A549 (cell line): ENCODE results near the gene SLC38A7. TPM values are rescaled to one million over a fixed set of nuclear protein-coding genes. Genes with fewer than 3 reads are reported as not detected.

Experiments used
- ATAC-seq, 2 experiments: fragments of 200-7000 bp in 1 of 2; fragments of >200 bp in 1 of 2; cut with Nextera tagmentation in 1 of 2; cut with Tn5 transposase in 1 of 2; 3 replicates each; pipeline versions ENCODE4 v1.8.0 to v1.9.1; 2018 to 2020; ENCODE audit warnings: mild to moderate bottlenecking in 1 of 2, moderate library complexity in 1 of 2
- CTCF ChIA-PET: fragments of 300-600 bp; sonication (Branson Sonifier 250); formaldehyde crosslinking; extraction: SDS; loops from one replicate; lab custom pipeline; 2021; ENCODE audit warnings: antibody characterized with exemption, inconsistent platforms; lab: Yijun Ruan, JAX
- POLR2A ChIA-PET: fragments of 350-600 bp; formaldehyde crosslinking; extraction: SDS; loops from one replicate; lab custom pipeline; 2021; ENCODE audit warnings: antibody characterized with exemption, inconsistent platforms; lab: Yijun Ruan, JAX
- DNase-seq, 2 experiments: peaks; one replicate each; pipeline versions ENCODE4 v3.0.0 to v3.0.0-alpha.2; 2011 to 2016; ENCODE audit warnings: low read depth in 1 of 2, low spot score in 1 of 2
- FAIRE-seq: peaks from 2 replicates; lab custom pipeline; 2011; peaks lifted over from hg19 to GRCh38; lab: Jason Lieb, UNC
- H3K27ac ChIP-seq, 2 experiments: fragments of >200 bp; sonication (Bioruptor Twin); formaldehyde crosslinking; 3 replicates each; pipeline ENCODE4 v1.5.1; 2016 to 2017
- H3K4me1 ChIP-seq: fragments of >200 bp; sonication (Bioruptor Twin); formaldehyde crosslinking; 3 replicates; pipeline ENCODE4 v1.6.1; 2016
- H3K4me2 ChIP-seq: fragments of >200 bp; sonication (Bioruptor Twin); formaldehyde crosslinking; 3 replicates; pipeline ENCODE4 v1.6.1; 2016
- H3K4me3 ChIP-seq: fragments of >200 bp; sonication (Bioruptor Twin); formaldehyde crosslinking; 3 replicates; pipeline ENCODE4 v1.5.1; 2016
- H3K9me3 ChIP-seq: fragments of >200 bp; sonication (Bioruptor Twin); formaldehyde crosslinking; 3 replicates; pipeline ENCODE4 v1.6.1; 2016
- CBX8 ChIP-seq: fragments of 200-600 bp; sonication (generic); IDR thresholded peaks from 2 replicates; pipeline ENCODE4 v1.6.1; 2016
- CHD2 ChIP-seq: fragments of 150-350 bp; IDR thresholded peaks from 2 replicates; pipeline ENCODE4 v1.6.1; 2014; ENCODE audit warnings: low read length; ENCODE audit not compliant: partially characterized antibody
- CHD4 ChIP-seq: fragments of 200-600 bp; sonication (generic); IDR thresholded peaks from 2 replicates; pipeline ENCODE4 v1.6.1; 2016; ENCODE audit warnings: antibody characterized with exemption, mild to moderate bottlenecking, borderline replicate concordance
- CTCF ChIP-seq: fragments of >200 bp; sonication (Bioruptor Twin); formaldehyde crosslinking; IDR thresholded peaks from 3 replicates; pipeline ENCODE4 v1.5.1; 2016
- EHF ChIP-seq: fragments of 250-450 bp; sonication (Bioruptor Pico); IDR thresholded peaks from 2 replicates; pipeline ENCODE4 v1.5.0; 2020; ENCODE audit warnings: mild to moderate bottlenecking
- FOSL2 ChIP-seq, 2 experiments: fragments of 450-650 bp in 1 of 2; fragments of >200 bp in 1 of 2; sonication (Bioruptor Twin) in 1 of 2; formaldehyde crosslinking; IDR thresholded peaks; 2 replicates each; pipeline versions ENCODE4 v1.5.0 to v1.6.1; 2016 to 2020; ENCODE audit warnings: mild to moderate bottlenecking in 1 of 2, moderate library complexity in 1 of 2
- HDAC2 ChIP-seq: fragments of 200-600 bp; sonication (generic); IDR thresholded peaks from 2 replicates; pipeline ENCODE4 v1.6.1; 2016
- HES2 ChIP-seq: fragments of >200 bp; sonication (Bioruptor Twin); formaldehyde crosslinking; IDR thresholded peaks from 2 replicates; pipeline ENCODE4 v1.6.1; 2016
- HOXB5 ChIP-seq: fragments of 250-450 bp; sonication (Bioruptor Pico); IDR thresholded peaks from 2 replicates; pipeline ENCODE4 v1.5.0; 2020; ENCODE audit warnings: mild to moderate bottlenecking, moderate library complexity
- JUN ChIP-seq, 2 experiments: fragments of >200 bp; sonication (Bioruptor Twin); formaldehyde crosslinking; IDR thresholded peaks; 2 replicates in 1 of 2; 3 replicates in 1 of 2; pipeline ENCODE4 v1.6.1; 2016 to 2017
- MAFK ChIP-seq: fragments of 450-650 bp; IDR thresholded peaks from 2 replicates; pipeline ENCODE4 v1.6.1; 2014; ENCODE audit not compliant: partially characterized antibody
- MYC ChIP-seq: IDR thresholded peaks from 2 replicates; pipeline ENCODE4 v1.6.1; 2012; ENCODE audit warnings: mild to moderate bottlenecking, inconsistent platforms, low read length, improper control_type of control experiment, borderline replicate concordance
- NFE2L2 ChIP-seq: fragments of 150-350 bp; conservative IDR thresholded peaks from 2 replicates; pipeline ENCODE4 v1.6.1; 2014; ENCODE audit warnings: low read length
- NPAS2 ChIP-seq: fragments of 250-450 bp; sonication (Bioruptor Pico); IDR thresholded peaks from 2 replicates; pipeline ENCODE4 v1.8.0; 2022; ENCODE audit warnings: mild to moderate bottlenecking, moderate library complexity, borderline replicate concordance
- NR3C1 ChIP-seq: fragments of >200 bp; sonication (Bioruptor Twin); formaldehyde crosslinking; IDR thresholded peaks from 3 replicates; pipeline ENCODE4 v1.6.1; 2017
- PBX3 ChIP-seq: IDR thresholded peaks from 2 replicates; pipeline ENCODE4 v1.6.1; 2012
- PHF8 ChIP-seq: fragments of 200-600 bp; sonication (generic); IDR thresholded peaks from 2 replicates; pipeline ENCODE4 v1.6.1; 2016; ENCODE audit warnings: low read depth, mild to moderate bottlenecking, antibody characterized with exemption, moderate library complexity, borderline replicate concordance
- POLR2A ChIP-seq: IDR thresholded peaks from 2 replicates; pipeline ENCODE4 v1.6.1; 2012; ENCODE audit warnings: mild to moderate bottlenecking, low read length
- POLR2AphosphoS2 ChIP-seq: conservative IDR thresholded peaks from 2 replicates; pipeline ENCODE4 v1.6.1; 2012; ENCODE audit warnings: low read length, improper control_type of control experiment, inconsistent platforms
- RAD21 ChIP-seq, 2 experiments: fragments of >200 bp in 1 of 2; sonication (Bioruptor Twin) in 1 of 2; formaldehyde crosslinking in 1 of 2; IDR thresholded peaks in 1 of 2; conservative IDR thresholded peaks in 1 of 2; 2 replicates in 1 of 2; 3 replicates in 1 of 2; pipeline ENCODE4 v1.6.1; 2012 to 2018; ENCODE audit warnings: inconsistent platforms in 1 of 2
- RFX5 ChIP-seq: fragments of 450-650 bp; IDR thresholded peaks from 2 replicates; pipeline ENCODE4 v1.7.1; 2014; ENCODE audit warnings: antibody characterized with exemption, mild to moderate bottlenecking, moderate library complexity
- SMC3 ChIP-seq: fragments of >200 bp; sonication (Bioruptor Twin); formaldehyde crosslinking; IDR thresholded peaks from 3 replicates; pipeline ENCODE4 v1.6.1; 2018; ENCODE audit warnings: inconsistent platforms
- ZC3H11A ChIP-seq: fragments of 450-650 bp; IDR thresholded peaks from 2 replicates; pipeline ENCODE4 v1.6.1; 2014; ENCODE audit warnings: antibody characterized with exemption, mild to moderate bottlenecking
- WGBS: methylation state at CpG from one replicate; pipeline ENCODE4 v1.1.6; 2017; ENCODE audit errors: missing lambda C conversion rate; 5-methylcytosine and 5-hydroxymethylcytosine counted together
- polyA plus RNA-seq, 4 experiments: library from polyadenylated mRNA; depleted of rRNA in 3 of 4; stranded (reverse); fragments of >200 nt; fragmentation: RNase III in 1 of 4; extraction: RNeasy Plus Mini Kit Qiagen cat#74134 plus additional on column Dnase treatment in 1 of 4; gene quantifications; 2 replicates in 3 of 4; 3 replicates in 1 of 4; pipeline ENCODE4 v1.2.3, GENCODE V29; 2011 to 2017
- TF ChIP-seq, protein P1 (sequence below): fragments of 450-650 bp; IDR thresholded peaks from 2 replicates; pipeline ENCODE4 v1.6.1; 2014; ENCODE audit warnings: antibody characterized with exemption
- TF ChIP-seq, protein P2 (sequence below): IDR thresholded peaks from 2 replicates; pipeline ENCODE4 v1.6.1; 2012; ENCODE audit warnings: low read depth, borderline replicate concordance
- TF ChIP-seq, protein P3 (sequence below): fragments of 250-450 bp; sonication (Bioruptor Pico); IDR thresholded peaks from 2 replicates; pipeline ENCODE4 v1.5.0; 2021; ENCODE audit warnings: mild to moderate bottlenecking, moderate library complexity, borderline replicate concordance
- TF ChIP-seq, protein P4 (sequence below): IDR thresholded peaks from 2 replicates; pipeline ENCODE4 v1.6.1; 2012

SLC38A7 gene
- polyA plus RNA-seq, 2 of the 4 experiments (the other 2 are of a cell fraction): 8.4 to 19.9 TPM

DNA sequence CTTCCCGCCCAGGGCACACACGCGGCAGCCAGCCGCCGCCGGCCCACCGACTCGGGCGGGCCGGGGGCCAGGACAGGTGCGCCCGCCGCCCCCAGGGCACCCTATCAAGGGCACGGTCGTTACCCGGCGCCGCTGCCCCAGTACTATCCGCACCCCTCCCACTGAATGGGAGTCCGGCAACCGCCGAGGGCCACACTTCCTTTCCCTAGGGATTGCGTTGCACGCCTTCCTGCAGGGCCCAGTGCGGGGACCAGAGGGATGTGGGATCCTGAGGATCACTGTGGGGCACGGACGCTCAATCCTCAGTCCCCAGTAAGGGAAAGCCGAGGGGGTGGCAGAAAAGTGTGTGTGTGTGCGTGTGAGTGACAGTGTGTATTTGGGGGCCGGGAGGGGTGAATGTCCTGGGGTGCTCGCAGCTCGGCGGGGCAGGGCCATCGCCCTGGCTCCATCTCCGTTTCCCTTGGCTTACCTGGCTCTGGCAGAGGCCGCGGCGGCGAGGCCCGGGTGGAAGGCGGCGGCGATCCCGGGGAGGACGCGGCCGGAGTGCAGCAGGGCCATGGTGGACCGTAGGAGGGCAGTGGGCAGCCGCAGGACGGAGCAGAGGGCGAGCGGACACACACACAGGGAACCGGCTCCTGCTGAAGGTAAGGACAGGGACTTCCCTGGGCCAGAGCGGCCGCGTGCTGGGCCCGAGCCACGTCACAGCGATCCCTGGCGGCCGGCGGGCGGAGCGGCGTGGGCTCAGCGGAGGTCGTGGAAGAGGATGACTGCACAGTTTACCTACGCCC is 49.3 kb upstream of the SLC38A7 start, which contains the start of gene GOT2:
Gene GOT2 (minus strand): TSS at position 646 of the 788 bp plus-strand sequence. CDS start 88 bp downstream, at position 558.
- TF ChIP-seq, protein P1, sequence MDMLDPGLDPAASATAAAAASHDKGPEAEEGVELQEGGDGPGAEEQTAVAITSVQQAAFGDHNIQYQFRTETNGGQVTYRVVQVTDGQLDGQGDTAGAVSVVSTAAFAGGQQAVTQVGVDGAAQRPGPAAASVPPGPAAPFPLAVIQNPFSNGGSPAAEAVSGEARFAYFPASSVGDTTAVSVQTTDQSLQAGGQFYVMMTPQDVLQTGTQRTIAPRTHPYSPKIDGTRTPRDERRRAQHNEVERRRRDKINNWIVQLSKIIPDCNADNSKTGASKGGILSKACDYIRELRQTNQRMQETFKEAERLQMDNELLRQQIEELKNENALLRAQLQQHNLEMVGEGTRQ: no peak
- TF ChIP-seq CHD2 (no peak), PHF8 (peak; percentile 87), HOXB5 (0 out of 2 replicates have a peak, but pooled peaks have one; percentile 58), NR3C1 (no peak), HDAC2 (no peak), PBX3 (no peak), FOSL2 (IDR thresholded peaks at IDR 0.05) (no peak), FOSL2 (CRISPR knock-in tag; IDR thresholded peaks at IDR 0.05) (peak; percentile 30; the same call in 1 of the 2 replicates), MYC (peak; percentile 94), RFX5 (no peak), HES2 (no peak), JUN (IDR thresholded peaks at IDR 0.05) (peak; percentile 32 to 82; a peak in 4 of 5 replicates), POLR2AphosphoS2 (no peak), CTCF (peak; percentile 82), POLR2A (peak; percentile 82), EHF (CRISPR knock-in tag) (0 out of 2 replicates have a peak, but pooled peaks have one; percentile 21), NPAS2 (CRISPR knock-in tag) (no peak), ZC3H11A (no peak), CHD4 (no peak), MAFK (peak; percentile 78), RAD21 (conservative IDR thresholded peaks at IDR 0.05 in 1 of 2, IDR thresholded peaks at IDR 0.05 in 1 of 2) (peak; percentile 11 to 23; a peak in 1 of 5 replicates), SMC3 (0 out of 3 replicates have a peak, but pooled peaks have one; percentile 13), CBX8 (no peak), NFE2L2 (peak; percentile 62)
- TF ChIP-seq, protein P2, sequence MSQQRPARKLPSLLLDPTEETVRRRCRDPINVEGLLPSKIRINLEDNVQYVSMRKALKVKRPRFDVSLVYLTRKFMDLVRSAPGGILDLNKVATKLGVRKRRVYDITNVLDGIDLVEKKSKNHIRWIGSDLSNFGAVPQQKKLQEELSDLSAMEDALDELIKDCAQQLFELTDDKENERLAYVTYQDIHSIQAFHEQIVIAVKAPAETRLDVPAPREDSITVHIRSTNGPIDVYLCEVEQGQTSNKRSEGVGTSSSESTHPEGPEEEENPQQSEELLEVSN: no peak; the same call in 1 of the 2 replicates
- TF ChIP-seq, protein P3, sequence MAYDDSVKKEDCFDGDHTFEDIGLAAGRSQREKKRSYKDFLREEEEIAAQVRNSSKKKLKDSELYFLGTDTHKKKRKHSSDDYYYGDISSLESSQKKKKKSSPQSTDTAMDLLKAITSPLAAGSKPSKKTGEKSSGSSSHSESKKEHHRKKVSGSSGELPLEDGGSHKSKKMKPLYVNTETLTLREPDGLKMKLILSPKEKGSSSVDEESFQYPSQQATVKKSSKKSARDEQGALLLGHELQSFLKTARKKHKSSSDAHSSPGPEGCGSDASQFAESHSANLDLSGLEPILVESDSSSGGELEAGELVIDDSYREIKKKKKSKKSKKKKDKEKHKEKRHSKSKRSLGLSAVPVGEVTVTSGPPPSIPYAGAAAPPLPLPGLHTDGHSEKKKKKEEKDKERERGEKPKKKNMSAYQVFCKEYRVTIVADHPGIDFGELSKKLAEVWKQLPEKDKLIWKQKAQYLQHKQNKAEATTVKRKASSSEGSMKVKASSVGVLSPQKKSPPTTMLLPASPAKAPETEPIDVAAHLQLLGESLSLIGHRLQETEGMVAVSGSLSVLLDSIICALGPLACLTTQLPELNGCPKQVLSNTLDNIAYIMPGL (CRISPR knock-in tag): peak; percentile 51; the same call in 1 of the 2 replicates
- TF ChIP-seq, protein P4, sequence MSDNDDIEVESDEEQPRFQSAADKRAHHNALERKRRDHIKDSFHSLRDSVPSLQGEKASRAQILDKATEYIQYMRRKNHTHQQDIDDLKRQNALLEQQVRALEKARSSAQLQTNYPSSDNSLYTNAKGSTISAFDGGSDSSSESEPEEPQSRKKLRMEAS: peak; percentile 96
- H3K9me3 ChIP-seq: no peaks in the 10 kb centered on the region
- ChIA-PET POLR2A (interaction anchor here (1.0 kb wide), 1 partner anchor 49 kb away, joined by 3 read pairs; the partner anchor contains the start of gene SLC38A7), CTCF (interaction anchor here (0.6 to 1.7 kb wide), 11 partner anchors 9 to 483 kb away, joined by 3 to 16 read pairs (median 4); no protein-coding TSS in a partner anchor)
- peak within 1 kb of the TSS; percentile 86 for H3K4me3 ChIP-seq
- peak; percentile 85 to 95 for DNase-seq
- H3K27ac ChIP-seq: peak within 1 kb of the TSS; percentile 89 to 95
- H3K4me2 ChIP-seq: peak within 1 kb of the TSS; percentile 90
- H3K4me1 ChIP-seq: peaks cover 14% of the 10 kb centered on the region; the same call in 2 of the 3 replicates
- no peak for FAIRE-seq
- WGBS: 3% methylated on average over 29 of the region's 68 CpGs
- peak; percentile 97 to 99 for ATAC-seq
